G401.6 (cell line): Measurements from ENCODE around the gene SLC35D3.
"Not testable (repeated sequence)": the region's sequence is repeated elsewhere in the genome, so short reads cannot be mapped to it uniquely, and the experiment has no call there.

Experiments
- FAIRE-seq: peaks from 2 replicates; lab custom pipeline; 2012; peaks lifted over from hg19 to GRCh38; lab: Jason Lieb, UNC

SLC35D3 gene

GRCh38 chr6:136967876-136968752 is 46.0 kb downstream of the SLC35D3 start:
- FAIRE-seq, result peak; percentile 60

DNA sequence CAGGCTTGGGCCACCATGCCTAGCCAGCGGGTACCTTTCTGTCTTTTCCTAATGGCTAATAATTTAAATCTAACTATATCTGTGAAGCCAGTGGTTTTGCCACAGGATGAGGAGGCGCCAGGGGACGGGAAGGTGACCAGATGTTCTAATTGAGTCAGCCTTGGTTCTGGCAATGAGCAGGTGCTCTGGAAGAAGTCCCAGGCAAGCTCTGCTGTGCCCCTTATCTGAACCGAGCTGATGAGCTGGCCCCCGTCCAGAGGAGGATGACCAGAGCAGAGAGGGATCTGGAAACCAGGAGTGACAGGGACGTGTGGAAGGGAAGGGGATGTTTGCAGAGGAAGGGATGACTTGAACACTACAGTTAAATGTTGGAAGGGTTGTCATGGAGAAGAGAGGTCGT is 46.7 kb downstream of the SLC35D3 start:
- FAIRE-seq, result no peak

DNA sequence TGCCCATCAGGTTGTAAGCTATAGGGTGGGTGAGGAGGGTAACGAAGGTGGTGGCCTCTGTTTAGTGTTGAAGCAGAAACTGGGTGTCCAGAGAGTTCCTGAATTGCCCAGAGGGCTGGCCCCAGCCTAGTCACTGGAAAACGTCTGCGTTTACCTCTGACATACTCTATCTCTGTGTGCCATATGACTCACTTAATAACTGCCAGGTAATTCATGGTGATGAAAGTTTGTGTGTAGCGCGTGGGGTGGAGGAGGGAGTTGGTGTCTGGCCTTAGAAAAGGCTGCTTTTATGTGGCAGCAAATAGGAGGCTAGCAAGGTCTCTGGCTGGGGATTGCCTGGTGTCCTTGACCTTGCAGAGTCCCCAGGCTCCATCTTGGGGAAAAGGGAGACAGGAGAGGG is 47.3 kb downstream of the SLC35D3 start:
- FAIRE-seq, result no peak

GRCh38 chr6:136969930-136970329 is 47.8 kb downstream of the SLC35D3 start:
- FAIRE-seq, result no peak

- FAIRE-seq, result no peak
These were observed 49.5 kb downstream of the SLC35D3 start for GRCh38 chr6:136971609-136972008.

GRCh38 chr6:136973781-136974180 is 51.7 kb downstream of the SLC35D3 start:
- FAIRE-seq, result not testable (repeated sequence)
